Activated CD4-positive, alpha-beta memory T cell treated with anti-CD3 and anti-CD28 coated beads, Interleukin-2, amount 10 ng/mL, durations not matched to agents 7 days and 5 days (primary cell): Measurements from ENCODE around the gene PDE8A. TPM values are rescaled to one million over a fixed set of nuclear protein-coding genes. Genes with fewer than 3 reads are reported as not detected.
"Not testable (repeated sequence)": the region's sequence is repeated elsewhere in the genome, so short reads cannot be mapped to it uniquely, and the experiment has no call there.

ENCODE experiments used
- CTCF ChIA-PET: fragments of 350-600 bp; sonication (Branson Sonifier 250); formaldehyde crosslinking; loops from one replicate; lab custom pipeline; 2021; ENCODE audit warnings: antibody characterized with exemption, inconsistent platforms; lab: Charles Lee
- POLR2A ChIA-PET: fragments of 350-600 bp; sonication (Branson Sonifier 250); formaldehyde crosslinking; loops from one replicate; lab custom pipeline; 2021; ENCODE audit warnings: antibody characterized with exemption; lab: Charles Lee
- DNase-seq: peaks from one replicate; pipeline ENCODE4 v3.0.0-alpha.2; 2020
- H3K27ac Mint-ChIP-seq: one replicate; pipeline ENCODE4 v1.8.0; 2021; ENCODE audit warnings: mild to moderate bottlenecking, mixed read lengths
- H3K27me3 Mint-ChIP-seq: one replicate; pipeline ENCODE4 v1.8.0; 2021; ENCODE audit warnings: mixed read lengths
- H3K36me3 Mint-ChIP-seq: one replicate; pipeline ENCODE4 v1.8.0; 2021; ENCODE audit warnings: low read depth, mixed read lengths
- H3K4me1 Mint-ChIP-seq: one replicate; pipeline ENCODE4 v1.8.0; 2021; ENCODE audit warnings: mixed read lengths
- H3K4me3 Mint-ChIP-seq: one replicate; pipeline ENCODE4 v1.8.0; 2021; ENCODE audit warnings: mild to moderate bottlenecking, mixed read lengths
- H3K9me3 Mint-ChIP-seq: one replicate; pipeline ENCODE4 v1.8.0; 2021; ENCODE audit warnings: mixed read lengths
- total RNA-seq, 2 experiments: library from RNA; stranded (reverse); gene quantifications; one replicate each; pipeline ENCODE4 v1.2.3, GENCODE V29; 2021

The PDE8A gene
- total RNA-seq, 2 experiments from 2014 or later: 24.4 to 25.1 TPM

- H3K4me1 Mint-ChIP-seq: peaks cover 7% of the 10 kb centered on the region
- H3K36me3 Mint-ChIP-seq: peaks cover 4% of the 10 kb centered on the region
- H3K9me3 Mint-ChIP-seq: no peaks in the 10 kb centered on the region
- POLR2A ChIA-PET: interaction anchor here (1.0 kb wide), 1 partner anchor 21 kb away, joined by 5 read pairs; no protein-coding TSS in a partner anchor
- no peaks in the 10 kb centered on the region for H3K27me3 Mint-ChIP-seq
- H3K27ac Mint-ChIP-seq: no peak overlapping the region
- no peak overlapping the region for H3K4me3 Mint-ChIP-seq
- CTCF ChIA-PET: no interaction called here
- DNase-seq: no peak
Measured at GRCh38 chr15:85009435-85009834, 27.8 kb downstream of the PDE8A start.

- ChIA-PET CTCF (no interaction called here), POLR2A (interaction anchor here (1.0 to 1.7 kb wide), 2 partner anchors 22 to 29 kb away, joined by 5 read pairs; partner anchors contain the start of gene PDE8A)
- no peak for DNase-seq
- H3K4me1 Mint-ChIP-seq: peaks cover 7% of the 10 kb centered on the region
- no peak overlapping the region for H3K4me3 Mint-ChIP-seq
- no peaks in the 10 kb centered on the region for H3K27me3 Mint-ChIP-seq
- H3K36me3 Mint-ChIP-seq: peaks cover 4% of the 10 kb centered on the region
- no peaks in the 10 kb centered on the region for H3K9me3 Mint-ChIP-seq
- no peak overlapping the region for H3K27ac Mint-ChIP-seq
Measured at GRCh38 chr15:85010071-85010385, 28.4 kb downstream of the PDE8A start.

GRCh38 chr15:85010386-85011159 is 28.9 kb downstream of the PDE8A start:
- H3K4me1 Mint-ChIP-seq: peaks cover 7% of the 10 kb centered on the region
- CTCF ChIA-PET: no interaction called here
- H3K27me3 Mint-ChIP-seq: no peaks in the 10 kb centered on the region
- H3K4me3 Mint-ChIP-seq: no peak overlapping the region
- peaks cover 4% of the 10 kb centered on the region for H3K36me3 Mint-ChIP-seq
- POLR2A ChIA-PET: interaction anchor here (1.7 kb wide), 1 partner anchor 30 kb away, joined by 5 read pairs; the partner anchor contains the start of gene PDE8A
- DNase-seq: no peak
- no peaks in the 10 kb centered on the region for H3K9me3 Mint-ChIP-seq
- H3K27ac Mint-ChIP-seq: no peak overlapping the region

- ChIA-PET POLR2A (interaction anchor here (1.7 kb wide), 1 partner anchor 30 kb away, joined by 5 read pairs; the partner anchor contains the start of gene PDE8A), CTCF (no interaction called here)
- Mint-ChIP-seq H3K9me3 (no peaks in the 10 kb centered on the region), H3K4me1 (peaks cover 7% of the 10 kb centered on the region), H3K36me3 (peaks cover 4% of the 10 kb centered on the region), H3K27ac (no peak overlapping the region), H3K27me3 (no peaks in the 10 kb centered on the region), H3K4me3 (no peak overlapping the region)
- no peak for DNase-seq
Measured at GRCh38 chr15:85011160-85011571, 29.5 kb downstream of the PDE8A start.

- H3K4me1 Mint-ChIP-seq, DNase-seq, H3K36me3 Mint-ChIP-seq, POLR2A ChIA-PET, H3K27ac Mint-ChIP-seq, CTCF ChIA-PET, H3K4me3 Mint-ChIP-seq, H3K9me3 Mint-ChIP-seq, H3K27me3 Mint-ChIP-seq: not testable (repeated sequence)
Measured at GRCh38 chr15:85011724-85012123, 30.1 kb downstream of the PDE8A start.

- peaks cover 4% of the 10 kb centered on the region for H3K4me1 Mint-ChIP-seq
- no peaks in the 10 kb centered on the region for H3K9me3 Mint-ChIP-seq
- no peak overlapping the region for H3K4me3 Mint-ChIP-seq
- H3K27ac Mint-ChIP-seq: no peak overlapping the region
- H3K36me3 Mint-ChIP-seq: peaks cover 4% of the 10 kb centered on the region
- no peak for DNase-seq
- no peaks in the 10 kb centered on the region for H3K27me3 Mint-ChIP-seq
- POLR2A ChIA-PET: no interaction called here
- CTCF ChIA-PET: no interaction called here
Measured at GRCh38 chr15:85013785-85014184, 32.1 kb downstream of the PDE8A start.

- CTCF ChIA-PET: no interaction called here
- no peaks in the 10 kb centered on the region for H3K9me3 Mint-ChIP-seq
- H3K4me1 Mint-ChIP-seq: peaks cover 5% of the 10 kb centered on the region
- DNase-seq: no peak
- H3K36me3 Mint-ChIP-seq: peaks cover 4% of the 10 kb centered on the region
- POLR2A ChIA-PET: no interaction called here
- H3K27ac Mint-ChIP-seq: no peak overlapping the region
- no peaks in the 10 kb centered on the region for H3K27me3 Mint-ChIP-seq
- no peak overlapping the region for H3K4me3 Mint-ChIP-seq
Measured at GRCh38 chr15:85014932-85015331, 33.3 kb downstream of the PDE8A start.

- DNase-seq: no peak
- H3K4me3 Mint-ChIP-seq: no peak overlapping the region
- H3K36me3 Mint-ChIP-seq: no peaks in the 10 kb centered on the region
- no peaks in the 10 kb centered on the region for H3K9me3 Mint-ChIP-seq
- ChIA-PET POLR2A (no interaction called here), CTCF (no interaction called here)
- no peaks in the 10 kb centered on the region for H3K27me3 Mint-ChIP-seq
- H3K4me1 Mint-ChIP-seq: peaks cover 5% of the 10 kb centered on the region
- H3K27ac Mint-ChIP-seq: no peak overlapping the region
Measured at GRCh38 chr15:85016275-85016674, 34.6 kb downstream of the PDE8A start.

GRCh38 chr15:85019815-85020590 is 38.3 kb downstream of the PDE8A start:
- Mint-ChIP-seq H3K4me1 (peaks cover 22% of the 10 kb centered on the region), H3K27me3 (no peaks in the 10 kb centered on the region), H3K4me3 (no peak overlapping the region), H3K27ac (no peak overlapping the region), H3K9me3 (no peaks in the 10 kb centered on the region), H3K36me3 (no peaks in the 10 kb centered on the region)
- POLR2A ChIA-PET: no interaction called here
- DNase-seq: no peak
- CTCF ChIA-PET: no interaction called here

GRCh38 chr15:85021409-85021808 is 39.8 kb downstream of the PDE8A start:
- Mint-ChIP-seq H3K36me3 (no peaks in the 10 kb centered on the region), H3K4me1 (peaks cover 31% of the 10 kb centered on the region), H3K27ac (no peak overlapping the region), H3K4me3 (no peak overlapping the region), H3K27me3 (no peaks in the 10 kb centered on the region), H3K9me3 (no peaks in the 10 kb centered on the region)
- ChIA-PET CTCF (interaction anchor here (0.7 to 0.9 kb wide), 2 partner anchors 19 to 23 kb away, joined by 3 read pairs; no protein-coding TSS in a partner anchor), POLR2A (no interaction called here)
- DNase-seq: no peak

GRCh38 chr15:85022860-85023403 is 41.3 kb downstream of the PDE8A start:
- DNase-seq: no peak
- Mint-ChIP-seq H3K27me3 (no peaks in the 10 kb centered on the region), H3K36me3 (no peaks in the 10 kb centered on the region), H3K4me3 (no peak overlapping the region), H3K4me1 (peaks cover 41% of the 10 kb centered on the region), H3K9me3 (no peaks in the 10 kb centered on the region), H3K27ac (no peak overlapping the region)
- CTCF ChIA-PET: no interaction called here
- POLR2A ChIA-PET: no interaction called here

GRCh38 chr15:85024003-85024402 is 42.3 kb downstream of the PDE8A start:
- ChIA-PET POLR2A (no interaction called here), CTCF (interaction anchor here (0.9 kb wide), 1 partner anchor 23 kb away, joined by 3 read pairs; no protein-coding TSS in a partner anchor)
- no peak for DNase-seq
- no peaks in the 10 kb centered on the region for H3K27me3 Mint-ChIP-seq
- H3K4me1 Mint-ChIP-seq: peaks cover 45% of the 10 kb centered on the region
- no peaks in the 10 kb centered on the region for H3K9me3 Mint-ChIP-seq
- no peak overlapping the region for H3K4me3 Mint-ChIP-seq
- no peaks in the 10 kb centered on the region for H3K36me3 Mint-ChIP-seq
- no peak overlapping the region for H3K27ac Mint-ChIP-seq
